Thyroid gland (tissue), 4 donors: ENCODE data around the gene STUM. TPM values are rescaled to one million over a fixed set of nuclear protein-coding genes. Genes with fewer than 3 reads are reported as not detected.

Source experiments
- DNase-seq, 2 donors: peaks; one replicate each; pipeline ENCODE4 v3.0.0-alpha.2; 2019
- H3K27ac ChIP-seq, 3 donors: fragments of 200-600 bp; sonication (generic); 1 replicate in 2 of 3; 2 replicates in 1 of 3; pipeline ENCODE4 v1.5.1; 2016 to 2019; ENCODE audit warnings: mild to moderate bottlenecking in 1 of 3, moderate library complexity in 1 of 3
- H3K27me3 ChIP-seq: fragments of 200-600 bp; sonication (generic); one replicate; pipeline ENCODE4 v1.5.1; 2019
- H3K36me3 ChIP-seq, 2 donors: fragments of 200-600 bp; sonication (generic); one replicate each; pipeline ENCODE4 v1.5.1; 2016 to 2019
- H3K4me1 ChIP-seq, 2 donors: fragments of 200-600 bp; sonication (generic); one replicate each; pipeline ENCODE4 v1.5.1; 2017 to 2019
- H3K4me3 ChIP-seq, 3 donors: fragments of 200-600 bp; sonication (generic); replicated peaks in 1 of 3; 1 replicate in 2 of 3; 2 replicates in 1 of 3; pipeline ENCODE4 v1.5.1; 2016; ENCODE audit warnings: mild to moderate bottlenecking in 1 of 3
- H3K9me3 ChIP-seq: fragments of 200-600 bp; sonication (generic); one replicate; pipeline ENCODE4 v1.5.1; 2017
- POLR2A ChIP-seq, 2 donors: fragments of 450-650 bp; IDR thresholded peaks; one replicate each; pipeline ENCODE4 v1.6.1; 2017; ENCODE audit warnings: antibody characterized with exemption in 2 of 2, mild to moderate bottlenecking in 2 of 2, moderate library complexity in 1 of 2
- WGBS, 2 donors: methylation state at CpG; one replicate each; pipeline ENCODE4 v1.1.5; 2017; 5-methylcytosine and 5-hydroxymethylcytosine counted together
- intact Hi-C: fragments of 100-400 bp; cut with DNase I; formaldehyde crosslinking; loops from one replicate; pipeline ENCODE4 v1.15.1; 2023
- total RNA-seq, 4 donors: library from RNA; depleted of rRNA; stranded (reverse); fragments of >200 nt; gene quantifications; one replicate each; pipeline ENCODE4 v1.2.3, GENCODE V29; 2016
- TF ChIP-seq, protein P1 (sequence below), 6 experiments: fragments of 200-600 bp in 3 of 6; fragments of 450-650 bp in 3 of 6; sonication (generic) in 3 of 6; IDR thresholded peaks; one replicate each; pipeline ENCODE4 v1.5.1; 2016 to 2019; ENCODE audit warnings: antibody characterized with exemption in 6 of 6, mild to moderate bottlenecking in 2 of 6, inconsistent platforms in 1 of 6, moderate library complexity in 1 of 6

Gene STUM
- total RNA-seq, 4 donors from 2014 or later: 0.22 to 1.1 (median 0.48) TPM

GRCh38 chr1:226606311-226607267 is 58.0 kb downstream of the STUM start:
- H3K4me1 ChIP-seq: peaks cover 4 to 23% of the 10 kb centered on the region in 2 donors
- 87 to 92% methylated on average over 9 to 11 of the region's 11 CpGs for WGBS, 2 donors
- no peaks in the 10 kb centered on the region for H3K36me3 ChIP-seq
- no peak overlapping the region for H3K4me3 ChIP-seq
- intact Hi-C loops: loop anchor here (5.0 kb wide), 1 partner anchor 59 kb away; the partner anchor contains the start of gene STUM
- no peaks in the 10 kb centered on the region for H3K9me3 ChIP-seq
- no peak for TF ChIP-seq POLR2A (IDR thresholded peaks at IDR 0.05)
- TF ChIP-seq, protein P1, sequence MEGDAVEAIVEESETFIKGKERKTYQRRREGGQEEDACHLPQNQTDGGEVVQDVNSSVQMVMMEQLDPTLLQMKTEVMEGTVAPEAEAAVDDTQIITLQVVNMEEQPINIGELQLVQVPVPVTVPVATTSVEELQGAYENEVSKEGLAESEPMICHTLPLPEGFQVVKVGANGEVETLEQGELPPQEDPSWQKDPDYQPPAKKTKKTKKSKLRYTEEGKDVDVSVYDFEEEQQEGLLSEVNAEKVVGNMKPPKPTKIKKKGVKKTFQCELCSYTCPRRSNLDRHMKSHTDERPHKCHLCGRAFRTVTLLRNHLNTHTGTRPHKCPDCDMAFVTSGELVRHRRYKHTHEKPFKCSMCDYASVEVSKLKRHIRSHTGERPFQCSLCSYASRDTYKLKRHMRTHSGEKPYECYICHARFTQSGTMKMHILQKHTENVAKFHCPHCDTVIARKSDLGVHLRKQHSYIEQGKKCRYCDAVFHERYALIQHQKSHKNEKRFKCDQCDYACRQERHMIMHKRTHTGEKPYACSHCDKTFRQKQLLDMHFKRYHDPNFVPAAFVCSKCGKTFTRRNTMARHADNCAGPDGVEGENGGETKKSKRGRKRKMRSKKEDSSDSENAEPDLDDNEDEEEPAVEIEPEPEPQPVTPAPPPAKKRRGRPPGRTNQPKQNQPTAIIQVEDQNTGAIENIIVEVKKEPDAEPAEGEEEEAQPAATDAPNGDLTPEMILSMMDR (IDR thresholded peaks at IDR 0.05): no peak
- no peaks in the 10 kb centered on the region for H3K27me3 ChIP-seq
- DNase-seq: no peak
- H3K27ac ChIP-seq: no peak overlapping the region

DNA sequence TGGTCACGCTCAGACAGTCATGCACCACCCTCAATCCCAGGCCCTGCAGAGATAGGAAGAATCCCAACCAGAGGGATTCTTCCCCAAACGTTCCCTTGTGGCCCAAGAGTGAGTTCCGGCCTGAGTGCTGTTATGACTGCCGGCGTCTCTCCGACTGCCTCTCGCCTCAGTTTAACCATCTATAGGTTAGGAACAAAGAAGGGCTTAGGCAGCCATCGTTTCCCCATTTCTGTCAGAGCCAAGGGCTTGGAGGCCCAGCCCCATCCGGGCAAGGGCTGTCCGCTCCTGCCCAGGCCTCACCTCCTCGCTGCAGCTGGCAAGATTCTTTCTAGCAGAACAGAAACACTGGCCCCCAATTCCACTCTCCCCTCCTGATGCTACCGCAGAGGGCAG is 58.7 kb downstream of the STUM start:
- WGBS, 2 donors: 96% methylated on average over 12 of the region's 12 CpGs
- Histone ChIP-seq H3K36me3 (no peaks in the 10 kb centered on the region), H3K9me3 (no peaks in the 10 kb centered on the region), H3K4me3 (no peak overlapping the region), H3K27ac (no peak overlapping the region), H3K27me3 (no peaks in the 10 kb centered on the region), H3K4me1 (peaks cover 4 to 22% of the 10 kb centered on the region in 2 donors)
- TF ChIP-seq, protein P1 (IDR thresholded peaks at IDR 0.05): no peak
- no peak for TF ChIP-seq POLR2A (IDR thresholded peaks at IDR 0.05)
- intact Hi-C loops: loop anchor here (5.0 kb wide), 1 partner anchor 60 kb away; the partner anchor contains the start of gene STUM
- DNase-seq: no peak

GRCh38 chr1:226607821-226608220 is 59.3 kb downstream of the STUM start:
- no peak for DNase-seq
- no peak for TF ChIP-seq POLR2A (IDR thresholded peaks at IDR 0.05)
- TF ChIP-seq, protein P1 (IDR thresholded peaks at IDR 0.05): no peak
- intact Hi-C loops: loop anchor here (5.0 kb wide), 1 partner anchor 61 kb away; the partner anchor contains the start of gene STUM

GRCh38 chr1:226608699-226609505 is 60.3 kb downstream of the STUM start:
- WGBS, 2 donors: 52 to 58% methylated on average over 17 to 18 of the region's 18 CpGs
- Histone ChIP-seq H3K27ac (no peak overlapping the region), H3K4me3 (no peak overlapping the region), H3K36me3 (no peaks in the 10 kb centered on the region), H3K4me1 (peaks cover 0 to 8% of the 10 kb centered on the region in 2 donors), H3K27me3 (no peaks in the 10 kb centered on the region), H3K9me3 (no peaks in the 10 kb centered on the region)
- peak; percentile 58 to 66 for DNase-seq
- intact Hi-C loops: loop anchor here (5.0 kb wide), 1 partner anchor 62 kb away; the partner anchor contains the start of gene STUM
- TF ChIP-seq, protein P1 (IDR thresholded peaks at IDR 0.05): peak; percentile 39 to 83 (median 60)
- no peak for TF ChIP-seq POLR2A (IDR thresholded peaks at IDR 0.05)

More at GRCh38 chr1:226607821-226608220, 59.3 kb downstream of the STUM start:
- Histone ChIP-seq H3K9me3 (no peaks in the 10 kb centered on the region), H3K27me3 (no peaks in the 10 kb centered on the region), H3K4me1 (peaks cover 4 to 16% of the 10 kb centered on the region in 2 donors), H3K4me3 (no peak overlapping the region), H3K36me3 (no peaks in the 10 kb centered on the region), H3K27ac (no peak overlapping the region)
- WGBS, 2 donors: 100% methylated on average over 1 of the region's 1 CpG
